ENCODE measurements around the gene RPL13A. TPM values are rescaled to one million over a fixed set of nuclear protein-coding genes. Genes with fewer than 3 reads are reported as not detected.

RPL13A gene
- total and polyA plus RNA-seq, 9 of the 15 experiments (the other 6 are each of a cell fraction or from before 2014, with no cell fraction given) = 1,744 to 5,482 (median 2,949) TPM

DNA sequence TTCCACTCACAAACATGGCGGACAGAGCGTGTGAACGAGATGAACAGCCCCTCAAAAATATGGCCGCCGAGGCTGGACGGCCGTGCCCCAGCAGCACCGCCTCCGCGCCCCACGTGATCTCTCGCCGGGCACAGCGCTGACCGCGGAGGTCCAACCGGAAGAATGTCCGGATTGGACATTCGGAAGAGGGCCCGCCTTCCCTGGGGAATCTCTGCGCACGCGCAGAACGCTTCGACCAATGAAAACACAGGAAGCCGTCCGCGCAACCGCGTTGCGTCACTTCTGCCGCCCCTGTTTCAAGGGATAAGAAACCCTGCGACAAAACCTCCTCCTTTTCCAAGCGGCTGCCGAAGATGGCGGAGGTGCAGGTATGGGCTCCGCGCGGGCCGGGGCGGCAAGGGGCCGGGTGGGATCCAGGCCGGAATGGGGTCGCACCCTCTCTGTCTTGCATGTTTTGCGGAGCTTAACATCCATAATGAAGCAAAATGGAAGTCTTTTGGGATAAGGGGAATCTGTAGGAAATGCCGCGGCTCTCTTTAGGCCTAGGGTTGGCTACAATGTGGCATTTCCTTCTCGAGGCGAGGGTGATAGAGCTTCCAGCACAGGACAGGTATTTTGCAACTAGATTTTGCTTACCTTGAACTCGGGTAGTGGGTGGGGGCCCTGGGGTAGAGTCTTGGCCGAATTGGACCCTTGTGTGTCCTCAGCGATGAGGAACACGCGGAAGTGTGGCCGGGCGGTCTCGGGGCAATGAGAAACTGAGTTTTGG lies at the start of gene RPL13A (continued):
- TF ChIP-seq, protein P1, sequence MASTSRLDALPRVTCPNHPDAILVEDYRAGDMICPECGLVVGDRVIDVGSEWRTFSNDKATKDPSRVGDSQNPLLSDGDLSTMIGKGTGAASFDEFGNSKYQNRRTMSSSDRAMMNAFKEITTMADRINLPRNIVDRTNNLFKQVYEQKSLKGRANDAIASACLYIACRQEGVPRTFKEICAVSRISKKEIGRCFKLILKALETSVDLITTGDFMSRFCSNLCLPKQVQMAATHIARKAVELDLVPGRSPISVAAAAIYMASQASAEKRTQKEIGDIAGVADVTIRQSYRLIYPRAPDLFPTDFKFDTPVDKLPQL (IDR thresholded peaks at IDR 0.05; ENCODE audit: extremely low read depth, insufficient read length) = peak; percentile 60
- TF ChIP-seq FOSL1 (tag; conservative IDR thresholded peaks at IDR 0.05) (no peak), SMARCA5 (IDR thresholded peaks at IDR 0.05) (no peak), NR3C1 (CRISPR knock-in tag; IDR thresholded peaks at IDR 0.05) (no peak), ZNF764 (CRISPR knock-in tag; IDR thresholded peaks at IDR 0.05; ENCODE audit: low read depth) (0 out of 2 replicates have a peak, but pooled peaks have one; percentile 8), ZKSCAN3 (CRISPR knock-in tag; IDR thresholded peaks at IDR 0.05) (no peak), ETV6 (IDR thresholded peaks at IDR 0.05; ENCODE audit: borderline replicate concordance in 1 of 2, low read depth in 2 of 2, low read length in 1 of 2) (no peak), ETV6 (CRISPR knock-in tag; IDR thresholded peaks at IDR 0.05; ENCODE audit: borderline replicate concordance) (no peak; the same call in 1 of the 2 replicates), FOXA1 (IDR thresholded peaks at IDR 0.05; ENCODE audit: borderline replicate concordance) (no peak), ZNF263 (CRISPR knock-in tag; IDR thresholded peaks at IDR 0.05; ENCODE audit: borderline replicate concordance) (no peak; the same call in 1 of the 2 replicates), ZNF79 (CRISPR knock-in tag; IDR thresholded peaks at IDR 0.05; ENCODE audit: low read depth) (no peak), MTF1 (CRISPR knock-in tag; IDR thresholded peaks at IDR 0.05; ENCODE audit: borderline replicate concordance) (no peak), ZC3H4 (CRISPR knock-in tag; IDR thresholded peaks at IDR 0.05; ENCODE audit: borderline replicate concordance) (no peak), NBN (IDR thresholded peaks at IDR 0.05; ENCODE audit: low read depth) (peak; percentile 59)
- TF ChIP-seq, protein P2, sequence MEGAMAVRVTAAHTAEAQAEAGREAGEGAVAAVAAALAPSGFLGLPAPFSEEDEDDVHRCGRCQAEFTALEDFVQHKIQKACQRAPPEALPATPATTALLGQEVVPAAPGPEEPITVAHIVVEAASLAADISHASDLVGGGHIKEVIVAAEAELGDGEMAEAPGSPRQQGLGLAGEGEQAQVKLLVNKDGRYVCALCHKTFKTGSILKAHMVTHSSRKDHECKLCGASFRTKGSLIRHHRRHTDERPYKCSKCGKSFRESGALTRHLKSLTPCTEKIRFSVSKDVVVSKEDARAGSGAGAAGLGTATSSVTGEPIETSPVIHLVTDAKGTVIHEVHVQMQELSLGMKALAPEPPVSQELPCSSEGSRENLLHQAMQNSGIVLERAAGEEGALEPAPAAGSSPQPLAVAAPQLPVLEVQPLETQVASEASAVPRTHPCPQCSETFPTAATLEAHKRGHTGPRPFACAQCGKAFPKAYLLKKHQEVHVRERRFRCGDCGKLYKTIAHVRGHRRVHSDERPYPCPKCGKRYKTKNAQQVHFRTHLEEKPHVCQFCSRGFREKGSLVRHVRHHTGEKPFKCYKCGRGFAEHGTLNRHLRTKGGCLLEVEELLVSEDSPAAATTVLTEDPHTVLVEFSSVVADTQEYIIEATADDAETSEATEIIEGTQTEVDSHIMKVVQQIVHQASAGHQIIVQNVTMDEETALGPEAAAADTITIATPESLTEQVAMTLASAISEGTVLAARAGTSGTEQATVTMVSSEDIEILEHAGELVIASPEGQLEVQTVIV (CRISPR knock-in tag; IDR thresholded peaks at IDR 0.05; ENCODE audit: borderline replicate concordance) = no peak
- TF ChIP-seq, protein P3, sequence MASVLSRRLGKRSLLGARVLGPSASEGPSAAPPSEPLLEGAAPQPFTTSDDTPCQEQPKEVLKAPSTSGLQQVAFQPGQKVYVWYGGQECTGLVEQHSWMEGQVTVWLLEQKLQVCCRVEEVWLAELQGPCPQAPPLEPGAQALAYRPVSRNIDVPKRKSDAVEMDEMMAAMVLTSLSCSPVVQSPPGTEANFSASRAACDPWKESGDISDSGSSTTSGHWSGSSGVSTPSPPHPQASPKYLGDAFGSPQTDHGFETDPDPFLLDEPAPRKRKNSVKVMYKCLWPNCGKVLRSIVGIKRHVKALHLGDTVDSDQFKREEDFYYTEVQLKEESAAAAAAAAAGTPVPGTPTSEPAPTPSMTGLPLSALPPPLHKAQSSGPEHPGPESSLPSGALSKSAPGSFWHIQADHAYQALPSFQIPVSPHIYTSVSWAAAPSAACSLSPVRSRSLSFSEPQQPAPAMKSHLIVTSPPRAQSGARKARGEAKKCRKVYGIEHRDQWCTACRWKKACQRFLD (CRISPR knock-in tag; IDR thresholded peaks at IDR 0.05) = peak; percentile 89
- TF ChIP-seq, protein P4, sequence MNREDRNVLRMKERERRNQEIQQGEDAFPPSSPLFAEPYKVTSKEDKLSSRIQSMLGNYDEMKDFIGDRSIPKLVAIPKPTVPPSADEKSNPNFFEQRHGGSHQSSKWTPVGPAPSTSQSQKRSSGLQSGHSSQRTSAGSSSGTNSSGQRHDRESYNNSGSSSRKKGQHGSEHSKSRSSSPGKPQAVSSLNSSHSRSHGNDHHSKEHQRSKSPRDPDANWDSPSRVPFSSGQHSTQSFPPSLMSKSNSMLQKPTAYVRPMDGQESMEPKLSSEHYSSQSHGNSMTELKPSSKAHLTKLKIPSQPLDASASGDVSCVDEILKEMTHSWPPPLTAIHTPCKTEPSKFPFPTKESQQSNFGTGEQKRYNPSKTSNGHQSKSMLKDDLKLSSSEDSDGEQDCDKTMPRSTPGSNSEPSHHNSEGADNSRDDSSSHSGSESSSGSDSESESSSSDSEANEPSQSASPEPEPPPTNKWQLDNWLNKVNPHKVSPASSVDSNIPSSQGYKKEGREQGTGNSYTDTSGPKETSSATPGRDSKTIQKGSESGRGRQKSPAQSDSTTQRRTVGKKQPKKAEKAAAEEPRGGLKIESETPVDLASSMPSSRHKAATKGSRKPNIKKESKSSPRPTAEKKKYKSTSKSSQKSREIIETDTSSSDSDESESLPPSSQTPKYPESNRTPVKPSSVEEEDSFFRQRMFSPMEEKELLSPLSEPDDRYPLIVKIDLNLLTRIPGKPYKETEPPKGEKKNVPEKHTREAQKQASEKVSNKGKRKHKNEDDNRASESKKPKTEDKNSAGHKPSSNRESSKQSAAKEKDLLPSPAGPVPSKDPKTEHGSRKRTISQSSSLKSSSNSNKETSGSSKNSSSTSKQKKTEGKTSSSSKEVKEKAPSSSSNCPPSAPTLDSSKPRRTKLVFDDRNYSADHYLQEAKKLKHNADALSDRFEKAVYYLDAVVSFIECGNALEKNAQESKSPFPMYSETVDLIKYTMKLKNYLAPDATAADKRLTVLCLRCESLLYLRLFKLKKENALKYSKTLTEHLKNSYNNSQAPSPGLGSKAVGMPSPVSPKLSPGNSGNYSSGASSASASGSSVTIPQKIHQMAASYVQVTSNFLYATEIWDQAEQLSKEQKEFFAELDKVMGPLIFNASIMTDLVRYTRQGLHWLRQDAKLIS (CRISPR knock-in tag; IDR thresholded peaks at IDR 0.05) = peak; percentile 90
- TF ChIP-seq, protein P5, sequence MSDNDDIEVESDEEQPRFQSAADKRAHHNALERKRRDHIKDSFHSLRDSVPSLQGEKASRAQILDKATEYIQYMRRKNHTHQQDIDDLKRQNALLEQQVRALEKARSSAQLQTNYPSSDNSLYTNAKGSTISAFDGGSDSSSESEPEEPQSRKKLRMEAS (CRISPR knock-in tag; IDR thresholded peaks at IDR 0.05) = peak; percentile 93
